Choroid plexus epithelial cell (primary cell): Measurements from ENCODE around the gene CFDP1.
"Not testable (repeated sequence)": the region's sequence is repeated elsewhere in the genome, so short reads cannot be mapped to it uniquely, and the experiment has no call there.

Source experiments
- DNase-seq: peaks from one replicate; pipeline ENCODE4 v3.0.0-alpha.2; 2010; ENCODE audit warnings: low read depth
- H3K4me3 ChIP-seq: 2 replicates; pipeline ENCODE4 v1.5.1; 2011; ENCODE audit warnings: low read depth, mild to moderate bottlenecking, control low read depth, low read length, moderate library complexity
- TF ChIP-seq, protein P1 (sequence below): conservative IDR thresholded peaks from 2 replicates; pipeline ENCODE4 v1.5.1; 2011; ENCODE audit warnings: low read depth, mild to moderate bottlenecking, control low read depth, inconsistent platforms, low read length, moderate library complexity

The CFDP1 gene

DNA sequence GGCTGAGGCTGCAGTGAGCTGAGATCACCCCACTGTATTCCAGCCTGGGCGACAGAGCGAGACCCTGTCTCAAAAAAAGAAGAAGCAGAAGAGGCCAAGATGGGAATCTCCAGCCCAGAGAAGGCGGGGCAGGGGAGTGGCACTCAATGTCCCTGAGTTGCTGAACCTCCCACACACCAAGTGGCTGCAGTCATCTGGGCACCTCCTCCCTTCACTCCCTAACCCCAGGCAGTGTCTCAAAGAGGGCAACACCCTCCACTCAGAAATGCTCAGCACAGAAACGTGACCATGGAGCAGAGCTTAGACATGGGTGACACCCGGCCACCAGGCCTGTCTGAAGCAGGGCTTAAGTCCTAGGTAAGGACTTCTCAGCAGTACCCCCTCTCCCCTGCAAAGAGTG lies 145.6 kb downstream of the CFDP1 start:
- H3K4me3 ChIP-seq, result no peak overlapping the region
- no peak for DNase-seq
- TF ChIP-seq, protein P1, sequence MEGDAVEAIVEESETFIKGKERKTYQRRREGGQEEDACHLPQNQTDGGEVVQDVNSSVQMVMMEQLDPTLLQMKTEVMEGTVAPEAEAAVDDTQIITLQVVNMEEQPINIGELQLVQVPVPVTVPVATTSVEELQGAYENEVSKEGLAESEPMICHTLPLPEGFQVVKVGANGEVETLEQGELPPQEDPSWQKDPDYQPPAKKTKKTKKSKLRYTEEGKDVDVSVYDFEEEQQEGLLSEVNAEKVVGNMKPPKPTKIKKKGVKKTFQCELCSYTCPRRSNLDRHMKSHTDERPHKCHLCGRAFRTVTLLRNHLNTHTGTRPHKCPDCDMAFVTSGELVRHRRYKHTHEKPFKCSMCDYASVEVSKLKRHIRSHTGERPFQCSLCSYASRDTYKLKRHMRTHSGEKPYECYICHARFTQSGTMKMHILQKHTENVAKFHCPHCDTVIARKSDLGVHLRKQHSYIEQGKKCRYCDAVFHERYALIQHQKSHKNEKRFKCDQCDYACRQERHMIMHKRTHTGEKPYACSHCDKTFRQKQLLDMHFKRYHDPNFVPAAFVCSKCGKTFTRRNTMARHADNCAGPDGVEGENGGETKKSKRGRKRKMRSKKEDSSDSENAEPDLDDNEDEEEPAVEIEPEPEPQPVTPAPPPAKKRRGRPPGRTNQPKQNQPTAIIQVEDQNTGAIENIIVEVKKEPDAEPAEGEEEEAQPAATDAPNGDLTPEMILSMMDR, result no peak

GRCh38 chr16:75286389-75286788 lies 146.9 kb downstream of the CFDP1 start:
- no peak for DNase-seq
- H3K4me3 ChIP-seq, result no peak overlapping the region
- TF ChIP-seq, protein P1, result no peak

- no peak for DNase-seq
- TF ChIP-seq, protein P1, result no peak
- H3K4me3 ChIP-seq, result no peak overlapping the region
Measured at GRCh38 chr16:75282466-75283281, 150.6 kb downstream of the CFDP1 start.

GRCh38 chr16:75281826-75282225 lies 151.5 kb downstream of the CFDP1 start:
- no peak for DNase-seq
- TF ChIP-seq, protein P1, result no peak

GRCh38 chr16:75281009-75281408 lies 152.3 kb downstream of the CFDP1 start:
- not testable (repeated sequence) for H3K4me3 ChIP-seq, DNase-seq

More at GRCh38 chr16:75281826-75282225, 151.5 kb downstream of the CFDP1 start:
- no peak overlapping the region for H3K4me3 ChIP-seq

DNA sequence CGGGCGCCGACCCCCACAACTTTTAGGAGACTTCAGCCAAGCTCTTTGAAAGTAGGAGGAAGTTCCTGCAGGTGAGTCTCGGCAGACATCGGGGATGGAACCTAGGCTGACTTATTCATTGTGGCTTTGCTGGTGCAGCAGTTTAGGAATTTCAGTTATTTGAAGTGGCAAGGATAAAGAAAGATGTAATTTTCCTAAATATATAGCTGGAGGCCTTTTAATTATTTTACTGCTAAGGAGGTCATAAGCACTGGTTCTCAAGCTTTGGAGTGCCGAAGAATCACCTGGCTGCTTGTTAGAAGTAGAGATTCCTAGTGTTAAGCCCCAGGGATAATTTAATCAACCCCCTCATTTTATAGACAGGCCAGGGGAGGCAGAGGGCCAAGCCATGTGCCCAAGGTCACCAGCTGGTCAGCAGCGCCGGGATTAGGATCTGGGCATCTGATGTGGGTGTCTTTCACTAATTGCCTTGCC lies 152.9 kb downstream of the CFDP1 start:
- TF ChIP-seq, protein P1, result no peak
- no peak overlapping the region for H3K4me3 ChIP-seq
- no peak for DNase-seq

DNA sequence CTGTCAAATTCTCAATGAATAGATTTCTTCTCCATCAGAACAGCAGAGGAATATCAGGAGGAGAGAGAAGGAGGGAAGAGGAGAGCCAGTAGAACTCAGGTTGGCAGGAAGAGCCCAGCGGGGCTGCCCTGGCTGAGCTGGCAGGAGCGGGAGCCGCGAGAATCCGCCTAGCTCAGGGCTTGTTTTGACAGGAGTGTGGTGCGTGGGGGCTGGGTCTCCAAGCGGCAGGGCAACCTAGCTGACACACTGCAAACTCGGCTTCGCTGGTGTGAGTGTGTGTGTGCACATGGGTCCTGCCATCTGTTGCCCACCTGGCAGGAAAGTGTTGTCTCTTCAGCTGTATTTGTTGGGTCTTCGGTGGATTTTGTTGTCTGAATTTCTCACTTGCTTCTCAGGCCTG lies 154.0 kb downstream of the CFDP1 start:
- H3K4me3 ChIP-seq, result no peak overlapping the region
- TF ChIP-seq, protein P1, result no peak
- no peak for DNase-seq
